ENCODE data around the gene PNMA8B. TPM values are rescaled to one million over a fixed set of nuclear protein-coding genes. Genes with fewer than 3 reads are reported as not detected.

PNMA8B gene
- polyA plus RNA-seq, 1 of the 3 experiments (the other 2 are of a cell fraction): 0.92 TPM

DNA sequence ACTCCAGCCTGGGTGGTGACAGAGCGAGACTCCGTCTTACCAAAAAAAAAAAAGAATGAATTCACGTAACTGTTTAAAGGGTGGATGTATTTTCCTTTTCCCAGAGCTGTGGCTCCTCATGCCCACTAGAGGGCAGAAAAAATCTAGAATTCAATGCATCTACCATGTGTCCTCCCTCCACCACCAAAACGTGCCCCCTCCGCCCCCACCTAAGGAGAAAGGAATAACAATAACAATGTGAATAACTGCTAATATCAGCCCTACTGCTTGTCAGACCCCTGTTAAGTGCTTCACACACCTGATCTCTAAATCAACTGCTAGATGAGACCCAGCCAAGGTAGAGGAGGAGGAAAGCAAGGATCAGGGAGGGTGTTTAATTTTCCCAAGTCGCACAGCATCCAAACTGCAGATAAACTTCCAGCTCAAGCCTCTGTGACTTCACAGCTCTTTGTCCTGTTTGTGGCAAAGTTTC is 20.2 kb upstream of the PNMA8B start (continued):
- TF ChIP-seq REST (IDR thresholded peaks at IDR 0.05; ENCODE audit: low read depth, low read length) (no peak), SIN3A (IDR thresholded peaks at IDR 0.05; ENCODE audit: borderline replicate concordance, low read depth, low read length) (no peak), CHD2 (IDR thresholded peaks at IDR 0.05; ENCODE audit: low read length, partially characterized antibody) (no peak)

- TF ChIP-seq, protein P1, sequence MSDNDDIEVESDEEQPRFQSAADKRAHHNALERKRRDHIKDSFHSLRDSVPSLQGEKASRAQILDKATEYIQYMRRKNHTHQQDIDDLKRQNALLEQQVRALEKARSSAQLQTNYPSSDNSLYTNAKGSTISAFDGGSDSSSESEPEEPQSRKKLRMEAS (IDR thresholded peaks at IDR 0.05; ENCODE audit: low read depth): no peak
- TF ChIP-seq SMC3 (IDR thresholded peaks at IDR 0.05; ENCODE audit: low read depth, low read length): no peak
- TF ChIP-seq RCOR1 (IDR thresholded peaks at IDR 0.05; ENCODE audit: low read length): no peak
- TF ChIP-seq, protein P2, sequence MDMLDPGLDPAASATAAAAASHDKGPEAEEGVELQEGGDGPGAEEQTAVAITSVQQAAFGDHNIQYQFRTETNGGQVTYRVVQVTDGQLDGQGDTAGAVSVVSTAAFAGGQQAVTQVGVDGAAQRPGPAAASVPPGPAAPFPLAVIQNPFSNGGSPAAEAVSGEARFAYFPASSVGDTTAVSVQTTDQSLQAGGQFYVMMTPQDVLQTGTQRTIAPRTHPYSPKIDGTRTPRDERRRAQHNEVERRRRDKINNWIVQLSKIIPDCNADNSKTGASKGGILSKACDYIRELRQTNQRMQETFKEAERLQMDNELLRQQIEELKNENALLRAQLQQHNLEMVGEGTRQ (IDR thresholded peaks at IDR 0.05; ENCODE audit: borderline replicate concordance, low read depth, low read length): no peak
- TF ChIP-seq FOXM1 (IDR thresholded peaks at IDR 0.05; ENCODE audit: low read depth): no peak
- no peak for TF ChIP-seq IRF3 (IDR thresholded peaks at IDR 0.05; ENCODE audit: low read depth, low read length)
- TF ChIP-seq, protein P3, sequence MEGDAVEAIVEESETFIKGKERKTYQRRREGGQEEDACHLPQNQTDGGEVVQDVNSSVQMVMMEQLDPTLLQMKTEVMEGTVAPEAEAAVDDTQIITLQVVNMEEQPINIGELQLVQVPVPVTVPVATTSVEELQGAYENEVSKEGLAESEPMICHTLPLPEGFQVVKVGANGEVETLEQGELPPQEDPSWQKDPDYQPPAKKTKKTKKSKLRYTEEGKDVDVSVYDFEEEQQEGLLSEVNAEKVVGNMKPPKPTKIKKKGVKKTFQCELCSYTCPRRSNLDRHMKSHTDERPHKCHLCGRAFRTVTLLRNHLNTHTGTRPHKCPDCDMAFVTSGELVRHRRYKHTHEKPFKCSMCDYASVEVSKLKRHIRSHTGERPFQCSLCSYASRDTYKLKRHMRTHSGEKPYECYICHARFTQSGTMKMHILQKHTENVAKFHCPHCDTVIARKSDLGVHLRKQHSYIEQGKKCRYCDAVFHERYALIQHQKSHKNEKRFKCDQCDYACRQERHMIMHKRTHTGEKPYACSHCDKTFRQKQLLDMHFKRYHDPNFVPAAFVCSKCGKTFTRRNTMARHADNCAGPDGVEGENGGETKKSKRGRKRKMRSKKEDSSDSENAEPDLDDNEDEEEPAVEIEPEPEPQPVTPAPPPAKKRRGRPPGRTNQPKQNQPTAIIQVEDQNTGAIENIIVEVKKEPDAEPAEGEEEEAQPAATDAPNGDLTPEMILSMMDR (IDR thresholded peaks at IDR 0.05): no peak
- Histone ChIP-seq H3K4me3 (ENCODE audit: low read depth in 2 of 2, low read length in 1 of 2) (no peak overlapping the region), H3K79me2 (ENCODE audit: insufficient read depth) (no peaks in the 10 kb centered on the region), H3K9me2 (no peaks in the 10 kb centered on the region), H3K27me3 (ENCODE audit: insufficient read depth) (no peaks in the 10 kb centered on the region; the same call in 1 of the 2 replicates), H3K4me1 (ENCODE audit: control insufficient read depth in 1 of 2, insufficient read depth in 2 of 2, low read depth in 1 of 2, low read length in 1 of 2) (no peaks in the 10 kb centered on the region), H3K9me3 (no peaks in the 10 kb centered on the region), H3K27ac (ENCODE audit: low read depth in 2 of 2, low read length in 1 of 2) (no peak overlapping the region), H2AFZ (ENCODE audit: low read depth) (no peak overlapping the region), H3K9ac (no peak overlapping the region), H4K20me1 (ENCODE audit: insufficient read depth) (no peaks in the 10 kb centered on the region), H3K4me2 (no peak overlapping the region), H3K36me3 (replicated peaks in 1 of 2; ENCODE audit: control insufficient read depth in 1 of 2, insufficient read depth in 2 of 2, low read length in 1 of 2) (no peaks in the 10 kb centered on the region), H3F3A (replicated peaks; ENCODE audit: insufficient read depth) (no peaks in the 10 kb centered on the region)
- ChIA-PET CTCF (interaction anchor here (0.7 to 9.7 kb wide), 27 partner anchors 8 to 234 kb away, joined by 3 to 134 read pairs (median 5); partner anchors contain the start of gene PNMA8B), POLR2A (no interaction called here)
- DNase-seq: no peak
- 16% methylated on average over 3 of the region's 3 CpGs for WGBS (ENCODE audit: low lambda C conversion rate)
Observed at GRCh38 chr19:46515290-46515609, 19.6 kb upstream of the PNMA8B start.
